Adrenal gland (tissue), 12 donors: ENCODE measurements around the gene WFDC8. TPM values are rescaled to one million over a fixed set of nuclear protein-coding genes. Genes with fewer than 3 reads are reported as not detected.
"Not testable (repeated sequence)": the region's sequence is repeated elsewhere in the genome, so short reads cannot be mapped to it uniquely, and the experiment has no call there.

Experiments
- DNase-seq, 7 donors: peaks; one replicate each; pipeline ENCODE4 v3.0.0-alpha.2; 2019 to 2020
- H3K27ac ChIP-seq, 5 donors: fragments of 200-600 bp; sonication (generic) in 4 of 5; 1 replicate in 3 of 5; 2 replicates in 2 of 5; pipeline versions ENCODE4 v1.5.1 to v1.8.0; 2016 to 2020; ENCODE audit warnings: mild to moderate bottlenecking in 1 of 5
- H3K27me3 ChIP-seq: fragments of 200-600 bp; 2 replicates; pipeline ENCODE4 v1.8.0; 2021
- H3K36me3 ChIP-seq, 2 donors: fragments of 200-600 bp; replicated peaks in 1 of 2; 1 replicate in 1 of 2; 2 replicates in 1 of 2; pipeline versions ENCODE4 v1.5.1 to v1.8.0; 2018 to 2022
- H3K4me1 ChIP-seq, 2 donors: fragments of 200-600 bp; replicated peaks in 1 of 2; 1 replicate in 1 of 2; 2 replicates in 1 of 2; pipeline versions ENCODE4 v1.5.1 to v1.8.0; 2018 to 2021
- H3K4me3 ChIP-seq, 4 donors: fragments of 200-600 bp; sonication (generic) in 3 of 4; one replicate each; pipeline ENCODE4 v1.5.1; 2016 to 2018
- H3K9me3 ChIP-seq, 3 donors: fragments of 200-600 bp; sonication (generic) in 1 of 3; replicated peaks in 1 of 3; 1 replicate in 2 of 3; 2 replicates in 1 of 3; pipeline versions ENCODE4 v1.5.1 to v1.8.0; 2016 to 2021
- CTCF ChIP-seq, 6 experiments: fragments of 450-650 bp in 4 of 6; fragments of 200-600 bp in 2 of 6; sonication (generic) in 1 of 6; IDR thresholded peaks; 1 replicate in 5 of 6; 2 replicates in 1 of 6; pipeline versions ENCODE4 v1.5.1 to v1.8.0; 2016 to 2021; ENCODE audit warnings: antibody characterized with exemption in 6 of 6, mild to moderate bottlenecking in 2 of 6, moderate library complexity in 1 of 6
- POLR2A ChIP-seq, 2 donors: fragments of 450-650 bp; IDR thresholded peaks; one replicate each; pipeline ENCODE4 v1.6.1; 2017; ENCODE audit warnings: antibody characterized with exemption in 2 of 2, mild to moderate bottlenecking in 2 of 2, moderate library complexity in 1 of 2
- WGBS, 4 donors: extraction: QIAGEN DNeasy Blood & Tissue Kit in 2 of 4; methylation state at CpG; one replicate each; pipeline versions ENCODE4 v1.1.5 to v1.1.7; 2013 to 2017; 5-methylcytosine and 5-hydroxymethylcytosine counted together
- intact Hi-C, 2 donors: fragments of 100-400 bp; cut with DNase I; formaldehyde crosslinking; loops; one replicate each; pipeline versions ENCODE4 v1.14.1 to v1.15.0; 2022 to 2023
- polyA plus RNA-seq, 3 donors: library from polyadenylated mRNA; stranded (reverse); fragments of 200-250 nt in 2 of 3; fragments of 350-450 nt in 1 of 3; fragmentation: Illumina TruSeq in 1 of 3; extraction: RNeasy Lipid Tissue Mini Kit (QIAGEN cat#74804) in 1 of 3; gene quantifications; one replicate each; pipeline ENCODE4 v1.2.3, GENCODE V29; 2013 to 2014
- total RNA-seq, 9 donors: library from RNA; depleted of rRNA in 4 of 9; stranded (reverse); fragments of >200 nt in 4 of 9; fragments of 120-200 nt in 1 of 9; fragmentation: NEBNext Ultra II Directional in 1 of 9; extraction: Animal tissue kit (Norgen Biotek cat#: 25700) in 1 of 9; gene quantifications; one replicate each; pipeline versions ENCODE4 v1.1.0 to v1.2.4, GENCODE V29; 2013 to 2023
- donor health status: healthy with polysubstance abuse.
- donor health status: Bipolar disorder and iron deficiency.
- donor health status: DM: yes; HTN: yes; CAD: no.
- donor health status: DM: no; HTN: no; CAD: no.
- donor health status: DM: no; HTN: no; CAD: no.
- donor health status: DM: yes; HTN: yes; CAD: no.

Gene WFDC8
- total and polyA plus RNA-seq, 12 donors: not detected

DNA sequence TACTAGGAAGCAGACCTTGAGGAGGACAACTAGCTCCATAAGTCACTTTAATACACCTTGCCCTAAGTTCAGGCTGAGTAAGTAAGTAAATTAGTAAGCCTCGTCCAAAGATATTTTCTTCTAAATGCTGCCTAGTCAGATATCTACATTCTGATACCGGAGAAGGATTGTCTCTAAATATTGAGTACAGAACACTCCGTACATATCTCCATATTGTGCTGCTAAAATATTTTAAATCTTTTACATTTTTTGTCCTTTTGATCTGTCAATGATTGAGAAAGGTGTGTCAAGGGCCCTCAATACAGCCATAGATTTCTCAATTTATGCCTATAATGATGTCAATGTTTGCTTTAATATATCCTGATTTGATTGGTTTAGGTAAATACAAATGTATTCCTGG lies 3.2 kb downstream of the WFDC8 start:
- Histone ChIP-seq H3K4me1 (no peaks in the 10 kb centered on the region), H3K36me3 (no peaks in the 10 kb centered on the region), H3K27me3 (no peaks in the 10 kb centered on the region), H3K4me3 (no peak overlapping the region), H3K9me3 (no peaks in the 10 kb centered on the region), H3K27ac (no peak overlapping the region)
- WGBS, 4 donors: 76 to 87% (median 80%) methylated on average over 3 of the region's 3 CpGs
- intact Hi-C loops: no loop called here
- no peak for DNase-seq
- TF ChIP-seq CTCF (IDR thresholded peaks at IDR 0.05): no peak
- TF ChIP-seq POLR2A (IDR thresholded peaks at IDR 0.05): no peak

GRCh38 chr20:45569650-45570049 lies 9.4 kb downstream of the WFDC8 start:
- H3K27me3 ChIP-seq, H3K4me1 ChIP-seq, H3K36me3 ChIP-seq, DNase-seq, H3K27ac ChIP-seq, H3K9me3 ChIP-seq, H3K4me3 ChIP-seq, intact Hi-C loops: not testable (repeated sequence)
- 59 to 77% (median 68%) methylated on average over 1 of the region's 1 CpG for WGBS, 4 donors

DNA sequence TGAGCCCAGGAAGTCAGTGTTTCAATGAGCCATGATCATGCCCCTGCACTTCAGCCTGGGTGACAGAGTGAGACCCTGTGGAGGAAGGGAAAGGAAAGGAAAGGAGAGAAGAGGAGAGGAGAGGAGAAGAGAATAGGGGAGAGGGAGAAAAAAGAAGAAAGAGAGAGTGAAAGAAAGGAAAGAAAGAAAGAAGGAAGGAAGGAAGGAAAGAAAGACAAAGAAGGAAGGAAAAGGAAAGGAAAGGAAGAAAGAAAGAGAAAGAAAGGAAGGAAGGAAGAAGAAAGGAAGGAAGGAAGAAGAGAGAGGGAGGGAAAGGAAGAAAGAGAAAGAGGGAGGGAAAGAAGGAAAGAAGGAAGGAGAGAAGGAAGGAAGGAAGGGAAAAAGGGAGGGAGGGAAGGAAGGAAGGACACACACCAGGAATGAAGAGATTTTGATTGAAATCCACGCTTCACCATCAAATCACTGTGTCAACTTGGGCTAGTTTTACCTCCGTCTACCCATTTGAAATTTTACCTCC lies 14.3 kb downstream of the WFDC8 start:
- peaks cover 13% of the 10 kb centered on the region for H3K27me3 ChIP-seq
- TF ChIP-seq CTCF (IDR thresholded peaks at IDR 0.05) (no peak), POLR2A (IDR thresholded peaks at IDR 0.05) (no peak)
- WGBS, 4 donors: 75 to 86% (median 80%) methylated on average over 2 of the region's 2 CpGs

DNA sequence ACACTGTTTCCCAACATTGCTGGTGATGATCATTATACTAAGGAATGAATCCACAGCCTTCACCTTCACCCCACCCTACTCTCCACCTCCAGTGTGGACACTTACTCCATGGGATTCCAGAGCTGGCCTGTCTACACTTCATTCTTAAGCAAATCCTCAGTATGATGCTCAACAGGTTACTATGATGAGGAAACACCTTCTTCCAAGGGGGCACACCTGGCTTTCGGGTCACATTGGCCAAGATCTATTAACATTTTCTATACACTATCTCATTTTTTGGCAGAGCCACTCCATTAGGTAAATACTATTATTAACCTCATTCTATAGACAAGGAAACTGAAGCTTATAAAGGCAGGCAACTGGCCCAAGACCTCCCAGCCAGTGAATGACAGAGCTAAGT lies 23.9 kb downstream of the WFDC8 start:
- Histone ChIP-seq H3K9me3 (no peaks in the 10 kb centered on the region), H3K36me3 (no peaks in the 10 kb centered on the region), H3K4me3 (no peak overlapping the region), H3K27ac (no peak overlapping the region), H3K4me1 (no peaks in the 10 kb centered on the region), H3K27me3 (no peaks in the 10 kb centered on the region)
- intact Hi-C loops: no loop called here
- WGBS, 4 donors: 50 to 82% (median 69%) methylated on average over 1 of the region's 1 CpG
- TF ChIP-seq CTCF (IDR thresholded peaks at IDR 0.05) (no peak), POLR2A (IDR thresholded peaks at IDR 0.05) (no peak)
- no peak for DNase-seq

More for the DNA sequence above, 14.3 kb downstream of the WFDC8 start:
- H3K4me1 ChIP-seq: no peaks in the 10 kb centered on the region
- no peak for DNase-seq
- no peak overlapping the region for H3K4me3 ChIP-seq
- no peak overlapping the region for H3K27ac ChIP-seq
- intact Hi-C loops: no loop called here
- H3K9me3 ChIP-seq: no peaks in the 10 kb centered on the region
- H3K36me3 ChIP-seq: no peaks in the 10 kb centered on the region

GRCh38 chr20:45552456-45552855 lies 26.6 kb downstream of the WFDC8 start:
- TF ChIP-seq CTCF (IDR thresholded peaks at IDR 0.05) (no peak), POLR2A (IDR thresholded peaks at IDR 0.05) (no peak)
- Histone ChIP-seq H3K9me3 (no peaks in the 10 kb centered on the region), H3K27me3 (peaks cover 3% of the 10 kb centered on the region), H3K27ac (no peak overlapping the region), H3K4me3 (no peak overlapping the region), H3K36me3 (no peaks in the 10 kb centered on the region), H3K4me1 (no peaks in the 10 kb centered on the region)
- intact Hi-C loops: no loop called here
- WGBS, 4 donors: 73 to 91% (median 85%) methylated on average over 2 of the region's 2 CpGs
- DNase-seq: no peak
